Stimulated activated CD4-positive, alpha-beta T cell treated with anti-CD3 and anti-CD28 coated beads, Interleukin-12 subunit alpha, Interleukin-12 subunit beta, amount 100 ng/mL, for 48 hours (primary cell): ENCODE results near the gene TGFBI.

Experiments used
- DNase-seq, 3 donors: peaks; one replicate each; pipeline ENCODE4 v3.0.0-alpha.2; 2020; ENCODE audit warnings: low read depth in 2 of 3, low spot score in 1 of 3

TGFBI gene

GRCh38 chr5:136001466-136001981, 27.3 kb upstream of the TGFBI start:
- no peak for DNase-seq

- DNase-seq = no peak
Observed at GRCh38 chr5:136004436-136004835, 24.4 kb upstream of the TGFBI start.

DNA sequence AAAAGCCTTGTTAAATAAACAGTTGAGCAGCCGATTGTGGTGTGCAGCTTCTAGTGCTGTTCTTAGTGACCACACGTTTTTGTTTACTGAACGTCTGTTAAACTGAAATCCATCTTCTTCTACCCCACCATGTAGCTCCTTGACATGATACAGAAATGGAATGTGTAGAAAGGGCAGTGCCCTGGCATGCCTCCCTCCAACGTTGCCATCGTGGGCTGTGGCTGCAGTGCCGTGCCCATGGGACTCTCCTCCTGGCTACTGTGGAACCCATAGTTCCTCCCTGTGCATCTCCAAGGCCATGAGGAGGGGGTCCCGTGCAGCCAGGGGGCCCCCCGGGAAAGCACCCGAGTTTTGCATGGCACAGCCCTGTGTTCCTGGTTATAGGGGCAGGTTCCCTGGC, 23.3 kb upstream of the TGFBI start:
- no peak for DNase-seq

GRCh38 chr5:136006164-136006563, 22.6 kb upstream of the TGFBI start:
- no peak for DNase-seq

GRCh38 chr5:136006761-136007251, 22.0 kb upstream of the TGFBI start:
- no peak for DNase-seq

GRCh38 chr5:136007271-136007670, 21.5 kb upstream of the TGFBI start:
- DNase-seq = no peak

DNA sequence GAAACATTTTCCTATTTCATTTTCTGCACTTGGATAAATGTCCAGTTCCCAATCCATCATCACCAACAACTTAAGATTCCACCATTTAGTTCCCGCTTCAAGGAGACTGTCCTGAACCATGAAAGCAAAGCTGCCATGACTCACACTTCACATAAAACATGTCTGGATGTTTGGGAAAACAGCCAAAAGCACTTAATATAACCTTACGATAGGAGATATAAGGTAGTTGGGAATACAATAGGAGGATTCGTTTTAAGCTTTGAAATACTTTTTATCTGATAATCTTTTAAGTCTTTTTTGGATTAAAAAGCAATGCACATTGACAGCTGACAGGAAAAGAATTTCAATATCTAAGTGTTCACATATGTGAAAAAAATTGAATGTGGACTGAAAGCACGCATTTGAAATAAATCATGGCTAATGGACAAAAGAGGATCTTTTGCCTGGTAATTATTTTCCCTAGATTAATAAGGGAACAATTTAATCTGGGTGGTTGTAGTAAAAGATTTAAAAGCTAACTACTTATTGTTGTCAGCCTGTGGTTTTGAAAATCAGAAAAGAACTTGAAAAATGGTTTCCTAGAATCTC, 17.3 kb upstream of the TGFBI start:
- no peak for DNase-seq

- no peak for DNase-seq
Observed at GRCh38 chr5:136012041-136012804, 16.6 kb upstream of the TGFBI start.

GRCh38 chr5:136013559-136013958, 15.2 kb upstream of the TGFBI start:
- DNase-seq = no peak

GRCh38 chr5:136014049-136015002, 14.5 kb upstream of the TGFBI start:
- DNase-seq = no peak

GRCh38 chr5:136015003-136015375, 13.8 kb upstream of the TGFBI start:
- DNase-seq = no peak

DNA sequence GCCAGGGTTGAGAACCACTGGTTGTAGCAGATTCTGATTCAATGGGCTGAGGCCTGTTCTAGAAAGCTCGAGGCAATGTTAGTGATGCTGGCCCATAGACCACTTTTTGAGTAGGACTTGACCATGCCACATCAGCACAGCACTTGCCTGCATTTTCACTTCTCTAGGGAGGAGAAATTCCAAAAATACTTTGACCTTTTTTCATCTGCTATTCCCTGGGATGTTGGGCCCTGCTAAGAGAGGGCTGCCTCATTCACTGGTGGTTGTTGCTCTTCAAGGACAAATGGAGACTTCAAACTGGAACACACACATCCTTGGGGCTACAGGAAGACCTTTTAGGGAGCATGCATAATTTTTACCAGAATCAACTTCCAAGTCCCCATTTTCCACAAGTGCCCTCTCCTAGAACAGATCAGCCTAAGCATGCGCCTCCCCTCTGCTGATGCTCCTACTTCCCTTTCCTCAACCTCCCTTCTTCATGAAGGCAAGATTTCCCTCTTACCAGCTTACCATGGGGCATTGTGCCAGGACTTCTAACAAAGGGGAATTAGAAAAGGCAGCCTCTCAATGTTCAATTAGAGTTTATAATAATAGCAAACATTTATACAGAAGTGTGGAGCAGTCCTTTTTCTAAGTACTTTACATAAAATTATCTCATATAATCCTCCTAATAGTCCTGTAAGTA, 12.7 kb upstream of the TGFBI start:
- DNase-seq = no peak

DNA sequence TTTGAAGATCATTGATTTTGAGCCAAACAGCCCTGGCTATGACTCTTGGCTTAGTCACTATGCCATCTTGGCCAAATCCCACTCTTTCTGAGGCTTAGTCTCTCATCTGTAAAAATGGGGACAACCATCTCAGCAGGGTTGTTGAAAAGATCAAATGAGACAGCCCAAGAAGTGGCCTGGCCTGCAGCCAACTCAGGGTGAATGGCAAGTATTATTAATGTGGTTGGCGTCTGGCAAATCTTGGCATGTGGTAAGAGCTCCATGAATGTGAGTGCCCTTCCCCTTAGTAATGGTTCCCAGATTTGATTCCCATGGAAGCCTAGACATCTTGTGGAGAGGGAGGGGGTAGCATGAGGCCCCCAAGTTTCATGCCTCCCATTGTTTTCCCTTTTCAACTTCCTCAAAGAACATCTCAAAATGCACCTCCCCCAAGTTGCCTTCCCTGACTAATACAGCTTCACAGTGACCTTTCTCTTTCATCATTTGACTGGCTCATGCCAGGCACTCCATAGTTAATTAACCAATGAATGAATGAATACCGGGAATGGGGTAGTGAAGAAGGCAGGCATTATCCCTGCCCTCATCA, 11.8 kb upstream of the TGFBI start:
- DNase-seq = no peak

DNA sequence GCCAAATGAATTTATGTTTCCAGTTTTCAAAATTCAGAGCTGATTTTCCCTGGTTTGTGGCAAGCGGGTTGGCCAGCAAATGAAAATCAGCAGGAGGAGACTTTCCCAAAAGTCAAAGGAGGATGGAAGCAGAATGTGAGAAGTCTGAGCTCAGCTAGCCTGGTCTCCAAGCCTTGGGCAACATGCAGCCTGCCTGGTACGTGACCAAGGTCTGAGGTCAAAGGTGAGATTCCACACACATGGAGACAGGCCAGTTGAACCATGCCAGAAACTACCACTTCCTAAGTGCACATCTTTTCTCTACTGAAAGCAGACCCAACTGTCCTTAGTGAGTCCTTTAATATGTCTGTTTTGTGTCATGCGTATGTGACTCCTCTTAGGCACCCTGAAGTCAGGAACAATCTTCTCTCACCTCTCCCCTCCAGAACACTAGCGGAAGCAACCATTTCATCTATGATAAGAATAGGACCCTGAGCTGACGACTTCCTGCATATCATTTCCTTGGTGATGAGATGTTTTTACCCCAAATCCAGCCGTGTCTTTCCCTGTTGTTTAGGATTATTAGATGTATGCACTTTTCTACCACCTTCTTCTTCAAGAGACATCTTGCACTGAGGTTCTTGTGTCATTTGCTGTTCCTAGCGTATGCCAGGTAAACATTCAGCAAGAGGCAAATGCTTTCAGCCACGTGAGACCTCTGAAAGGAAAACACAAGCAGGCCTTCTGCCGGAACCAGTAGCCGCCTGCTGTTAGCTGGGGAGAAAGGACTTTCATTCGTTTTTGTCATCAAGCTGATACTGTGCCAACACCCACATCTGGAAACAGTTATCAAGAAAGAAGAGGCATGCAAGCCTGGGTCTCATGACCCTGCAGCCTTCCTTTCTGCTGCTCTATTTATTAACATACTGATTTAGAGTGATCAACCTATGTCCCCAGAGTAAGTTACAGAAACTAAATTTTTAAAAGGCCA, 9.7 kb upstream of the TGFBI start:
- no peak for DNase-seq

GRCh38 chr5:136020001-136020382, 8.8 kb upstream of the TGFBI start:
- DNase-seq = no peak

DNA sequence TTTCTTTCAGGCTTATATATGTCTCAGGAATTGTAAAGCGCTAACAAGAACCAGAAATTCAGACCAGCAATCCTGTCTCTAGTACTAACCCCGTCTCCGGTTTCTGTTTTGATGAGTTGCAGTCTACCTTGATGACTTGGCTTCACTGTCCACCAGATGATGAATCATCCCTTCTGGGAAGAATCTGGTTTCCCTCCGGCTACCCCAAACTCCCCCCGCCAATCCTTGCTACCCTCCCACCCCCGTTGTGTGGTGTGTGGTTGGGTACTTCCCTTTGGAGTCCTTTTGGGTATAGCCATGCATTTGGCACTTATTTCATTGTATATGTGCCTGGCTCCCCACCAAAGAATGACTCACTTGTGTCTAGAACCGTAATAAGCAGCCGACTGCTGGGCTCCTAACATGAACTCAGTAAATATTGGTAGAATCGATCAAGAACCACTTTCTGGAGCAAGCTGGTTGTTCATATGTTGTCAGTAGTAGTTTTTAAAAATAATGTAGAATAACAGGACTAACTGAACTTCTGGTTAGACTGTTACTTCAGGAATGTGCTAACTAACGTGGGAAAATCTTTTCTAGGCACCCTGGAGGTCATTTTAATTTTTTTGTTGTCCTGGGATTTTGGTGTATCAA, 8.3 kb upstream of the TGFBI start:
- DNase-seq = peak in 2 of 3 donors; percentile 8 to 23

GRCh38 chr5:136021016-136021405, 7.8 kb upstream of the TGFBI start:
- DNase-seq = no peak

GRCh38 chr5:136022965-136023364, 5.8 kb upstream of the TGFBI start:
- no peak for DNase-seq

- no peak for DNase-seq
Observed at GRCh38 chr5:136023958-136024541, 4.7 kb upstream of the TGFBI start.
